HCT116 (cell line): ENCODE measurements around the gene MAP3K4. TPM values are rescaled to one million over a fixed set of nuclear protein-coding genes. Genes with fewer than 3 reads are reported as not detected.

Experiments used
- ATAC-seq: fragments of 200-7000 bp; cut with Tn5 transposase; 2 replicates; pipeline ENCODE4 v1.9.1; 2020; ENCODE audit warnings: mild to moderate bottlenecking, moderate library complexity
- BruUV-seq: library from RNA; stranded (reverse); fragments of 400-500 nt; replicated peaks from 2 replicates; lab custom pipeline; 2021; lab: Mats Ljungman, UMichigan
- CTCF ChIA-PET: fragments of 300-600 bp; sonication (Branson Sonifier 250); formaldehyde crosslinking; loops from one replicate; lab custom pipeline; 2021; ENCODE audit warnings: antibody characterized with exemption; lab: Charles Lee
- POLR2A ChIA-PET: fragments of 300-600, 350-600 bp; sonication (Branson Sonifier 250); formaldehyde crosslinking; loops from one replicate; lab custom pipeline; 2021; ENCODE audit warnings: antibody characterized with exemption; lab: Charles Lee
- RAD21 ChIA-PET, 2 experiments: fragments of 300-600 bp; sonication (Branson Sonifier 250); formaldehyde crosslinking; loops; one replicate each; lab custom pipeline; 2023; ENCODE audit warnings: low total read pairs in 2 of 2; ENCODE audit not compliant: uncharacterized antibody in 2 of 2, unreplicated experiment in 2 of 2, low non-redundant PET in 1 of 2; lab: Charles Lee
- DNase-seq: peaks from one replicate; pipeline ENCODE4 v3.0.0-alpha.2; 2010; ENCODE audit warnings: low read depth, low spot score
- H2AFZ ChIP-seq: fragments of 200-600 bp; shearing (Covaris generic), sonication (generic); 2 replicates; pipeline ENCODE4 v1.6.1; 2017; ENCODE audit warnings: low read depth, mixed run types, mixed read lengths, antibody characterized with exemption, low read length; ENCODE audit not compliant: poor library complexity, severe bottlenecking
- H3K27ac ChIP-seq: 2 replicates; pipeline ENCODE4 v1.5.1; 2012; ENCODE audit warnings: low read depth, low read length
- H3K27me3 ChIP-seq: fragments of 200-600 bp; sonication (generic); 2 replicates; pipeline ENCODE4 v1.6.1; 2016; ENCODE audit warnings: mixed run types, low read length, mixed read lengths; ENCODE audit not compliant: insufficient read depth
- H3K36me3 ChIP-seq, 2 experiments: fragments of 200-500 bp in 1 of 2; fragments of 200-600 bp in 1 of 2; sonication (Bioruptor generic) in 1 of 2; sonication (generic) in 1 of 2; 2 replicates each; pipeline versions ENCODE4 v1.5.1 to v1.6.1; 2014 to 2016; ENCODE audit warnings: low read length in 2 of 2, inconsistent platforms in 1 of 2, mixed read lengths in 1 of 2, mixed run types in 1 of 2; ENCODE audit not compliant: insufficient read depth in 2 of 2, control insufficient read depth in 1 of 2
- H3K4me1 ChIP-seq, 2 experiments: fragments of 200-600 bp in 1 of 2; sonication (generic) in 1 of 2; 2 replicates each; pipeline versions ENCODE4 v1.5.1 to v1.6.1; 2012 to 2017; ENCODE audit warnings: low read length in 2 of 2, inconsistent platforms in 1 of 2, mild to moderate bottlenecking in 1 of 2, mixed read lengths in 1 of 2, mixed run types in 1 of 2, moderate library complexity in 1 of 2; ENCODE audit not compliant: insufficient read depth in 2 of 2, control insufficient read depth in 1 of 2
- H3K4me2 ChIP-seq: fragments of 200-600 bp; sonication (generic); 2 replicates; pipeline ENCODE4 v1.6.1; 2017; ENCODE audit warnings: mixed run types, low read length, mixed read lengths
- H3K4me3 ChIP-seq, 2 experiments: fragments of 200-600 bp in 1 of 2; sonication (generic) in 1 of 2; replicated peaks in 1 of 2; 2 replicates each; pipeline ENCODE4 v1.5.1; 2011 to 2016; ENCODE audit warnings: low read length in 2 of 2, control low read depth in 1 of 2, low read depth in 1 of 2, mild to moderate bottlenecking in 1 of 2, mixed read lengths in 1 of 2, mixed run types in 1 of 2
- H3K79me2 ChIP-seq: fragments of 200-600 bp; sonication (generic); 2 replicates; pipeline ENCODE4 v1.6.1; 2017; ENCODE audit warnings: mild to moderate bottlenecking, mixed run types, low read length, moderate library complexity, mixed read lengths; ENCODE audit not compliant: insufficient read depth
- H3K9ac ChIP-seq: fragments of 200-600 bp; sonication (generic); 2 replicates; pipeline ENCODE4 v1.6.1; 2016; ENCODE audit warnings: low read length, mixed read lengths
- H3K9me2 ChIP-seq: fragments of 200-600 bp; sonication (generic), shearing (Covaris generic); 2 replicates; pipeline ENCODE4 v1.6.1; 2017; ENCODE audit warnings: mixed run types, mild to moderate bottlenecking, moderate library complexity; ENCODE audit not compliant: insufficient read depth
- H3K9me3 ChIP-seq, 2 experiments: fragments of 200-500 bp in 1 of 2; fragments of 200-600 bp in 1 of 2; sonication (Bioruptor generic) in 1 of 2; sonication (generic) in 1 of 2; 2 replicates each; pipeline ENCODE4 v1.6.1; 2014 to 2017; ENCODE audit warnings: low read length in 2 of 2, mixed read lengths in 2 of 2, inconsistent platforms in 1 of 2, low read depth in 1 of 2, mild to moderate bottlenecking in 1 of 2, mixed run types in 1 of 2, moderate library complexity in 1 of 2; ENCODE audit not compliant: control insufficient read depth in 1 of 2, insufficient read depth in 1 of 2
- H4K20me1 ChIP-seq: fragments of 200-600 bp; sonication (generic), shearing (Covaris generic); 2 replicates; pipeline ENCODE4 v1.6.1; 2017; ENCODE audit warnings: mixed run types, mild to moderate bottlenecking, moderate library complexity; ENCODE audit not compliant: insufficient read depth
- CEBPB ChIP-seq: IDR thresholded peaks from 2 replicates; pipeline ENCODE4 v1.6.1; 2012; ENCODE audit warnings: low read depth
- EGR1 ChIP-seq: IDR thresholded peaks from 2 replicates; pipeline ENCODE4 v1.6.1; 2012; ENCODE audit warnings: low read depth
- ELF1 ChIP-seq: IDR thresholded peaks from 2 replicates; pipeline ENCODE4 v1.6.1; 2012; ENCODE audit warnings: low read depth, borderline replicate concordance
- EZH2 ChIP-seq: fragments of 200-600 bp; sonication (generic); IDR thresholded peaks from 2 replicates; pipeline ENCODE4 v1.6.1; 2017; ENCODE audit warnings: antibody characterized with exemption, mixed run types
- EZH2phosphoT487 ChIP-seq: fragments of 200-600 bp; IDR thresholded peaks from 2 replicates; pipeline ENCODE4 v1.6.1; 2018; ENCODE audit warnings: antibody characterized with exemption, borderline replicate concordance
- FOSL1 ChIP-seq: IDR thresholded peaks from 2 replicates; pipeline ENCODE4 v1.6.1; 2012; ENCODE audit warnings: low read depth
- RAD21 ChIP-seq: IDR thresholded peaks from 2 replicates; pipeline ENCODE4 v1.6.1; 2012; ENCODE audit warnings: low read depth, mild to moderate bottlenecking
- REST ChIP-seq: IDR thresholded peaks from 2 replicates; pipeline ENCODE4 v1.6.1; 2012; ENCODE audit warnings: low read depth
- SIN3A ChIP-seq: IDR thresholded peaks from 2 replicates; pipeline ENCODE4 v1.6.1; 2012; ENCODE audit warnings: low read depth
- SRF ChIP-seq: IDR thresholded peaks from 2 replicates; pipeline ENCODE4 v1.6.1; 2012; ENCODE audit warnings: low read depth
- YY1 ChIP-seq: IDR thresholded peaks from 2 replicates; pipeline ENCODE4 v1.6.1; 2011; ENCODE audit warnings: low read length, low read depth, moderate library complexity, mild to moderate bottlenecking; ENCODE audit not compliant: insufficient replicate concordance; ENCODE audit errors: extremely low read depth
- ZBTB33 ChIP-seq: IDR thresholded peaks from 2 replicates; pipeline ENCODE4 v1.6.1; 2011; ENCODE audit warnings: mild to moderate bottlenecking, low read length, moderate library complexity; ENCODE audit not compliant: insufficient replicate concordance; ENCODE audit errors: extremely low read depth
- ZFX ChIP-seq: fragments of 450-650 bp; IDR thresholded peaks from 2 replicates; pipeline ENCODE4 v1.6.1; 2017
- ZNF274 ChIP-seq: fragments of 200-500 bp; sonication (Bioruptor generic); IDR thresholded peaks from 2 replicates; pipeline ENCODE4 v1.6.1; 2014; ENCODE audit warnings: mild to moderate bottlenecking, low read depth, low read length, inconsistent platforms
- intact Hi-C: fragments of 100-400 bp; cut with micrococcal nuclease; formaldehyde crosslinking; loops from 2 replicates; pipeline ENCODE4 v1.10.0; 2022
- total RNA-seq: library from RNA; stranded (reverse); gene quantifications from one replicate; pipeline ENCODE4 v1.2.1, GENCODE V29; 2021; ENCODE audit not compliant: unreplicated experiment

The MAP3K4 gene
- total RNA-seq, 1 experiment from 2014 or later, result 46.5 TPM

GRCh38 chr6:161064915-161065314 is 73.3 kb downstream of the MAP3K4 start:
- intact Hi-C loops, result no loop called here
- BruUV-seq, result no TSS peak
- ChIA-PET CTCF (no interaction called here), POLR2A (no interaction called here), RAD21 (no interaction called here)
- Histone ChIP-seq H3K9me2 (no peaks in the 10 kb centered on the region), H4K20me1 (no peaks in the 10 kb centered on the region), H3K79me2 (peaks cover 8% of the 10 kb centered on the region), H3K27me3 (no peaks in the 10 kb centered on the region), H3K9me3 (no peaks in the 10 kb centered on the region), H3K4me3 (no peak overlapping the region), H3K36me3 (no peaks in the 10 kb centered on the region), H3K9ac (no peak overlapping the region), H3K4me2 (no peak overlapping the region), H3K4me1 (no peaks in the 10 kb centered on the region), H3K27ac (no peak overlapping the region), H2AFZ (no peak overlapping the region)
- ATAC-seq (no peak), DNase-seq (no peak)
- TF ChIP-seq SIN3A (no peak), EGR1 (no peak), CEBPB (no peak), EZH2 (no peak), REST (no peak), ELF1 (no peak), FOSL1 (no peak), ZFX (no peak), SRF (no peak), RAD21 (no peak), ZNF274 (no peak), YY1 (no peak), EZH2phosphoT487 (no peak), ZBTB33 (no peak)
- TF ChIP-seq, all 23 proteins: peak for 0
